GM18870 (cell line): Measurements from ENCODE around the gene UNC13C.

ENCODE experiments used
- ATAC-seq: cut with Tn5 transposase; IDR thresholded peaks from one replicate; pipeline ENCODE4 v1.9.1; 2021; ENCODE audit warnings: moderate library complexity; ENCODE audit not compliant: unreplicated experiment

Gene UNC13C

DNA sequence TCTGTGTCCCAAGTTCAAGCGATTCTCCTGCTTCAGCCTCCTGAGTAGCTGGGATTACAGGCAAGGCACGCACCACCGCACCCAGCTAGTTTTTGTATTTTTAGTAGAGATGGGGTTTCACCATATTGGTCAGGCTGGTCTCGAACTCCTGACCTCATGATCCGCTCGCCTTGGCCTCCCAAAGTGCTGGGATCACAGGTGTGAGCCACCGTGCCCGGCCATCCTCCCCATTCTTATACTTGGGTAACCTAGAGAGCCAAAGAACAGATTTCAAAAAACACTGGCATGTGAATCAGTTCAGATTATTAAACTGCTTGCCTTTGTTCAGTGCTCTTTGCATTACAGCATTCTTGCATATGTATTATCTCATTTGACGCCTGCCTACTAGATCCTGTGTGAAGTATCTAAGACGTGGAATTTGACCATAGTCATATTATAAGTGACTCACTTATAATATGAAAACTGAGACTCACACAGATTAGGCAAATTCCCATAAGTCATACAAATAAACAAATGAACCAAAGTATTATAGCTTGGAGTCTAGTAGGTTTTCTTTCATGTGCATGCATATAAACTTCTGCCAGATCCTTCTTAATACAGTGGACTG lies 123.5 kb downstream of the UNC13C start:
- ATAC-seq = no peak

- no peak for ATAC-seq
Observed at GRCh38 chr15:54102704-54103103, 124.5 kb downstream of the UNC13C start.

- ATAC-seq = no peak
Observed at GRCh38 chr15:54109014-54109413, 130.8 kb downstream of the UNC13C start.

DNA sequence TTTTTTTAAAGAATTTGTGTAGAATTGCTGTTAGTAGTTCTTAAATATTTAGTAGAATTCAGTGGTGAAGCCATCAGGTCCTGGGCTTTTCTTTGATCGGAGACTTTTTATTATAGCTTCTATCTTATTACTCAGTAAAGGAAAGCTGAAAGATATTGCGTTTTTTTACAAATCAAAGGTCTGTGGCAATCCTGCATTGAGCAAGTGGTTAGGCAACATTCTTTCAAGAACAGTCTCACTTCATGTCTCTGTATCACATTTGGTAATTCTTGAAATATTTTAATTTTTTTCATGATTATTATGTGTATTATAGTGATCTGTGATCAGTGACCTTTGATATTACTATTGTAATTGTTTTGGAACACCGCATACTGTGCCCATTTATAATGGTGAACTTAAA lies 140.8 kb downstream of the UNC13C start:
- ATAC-seq = no peak

DNA sequence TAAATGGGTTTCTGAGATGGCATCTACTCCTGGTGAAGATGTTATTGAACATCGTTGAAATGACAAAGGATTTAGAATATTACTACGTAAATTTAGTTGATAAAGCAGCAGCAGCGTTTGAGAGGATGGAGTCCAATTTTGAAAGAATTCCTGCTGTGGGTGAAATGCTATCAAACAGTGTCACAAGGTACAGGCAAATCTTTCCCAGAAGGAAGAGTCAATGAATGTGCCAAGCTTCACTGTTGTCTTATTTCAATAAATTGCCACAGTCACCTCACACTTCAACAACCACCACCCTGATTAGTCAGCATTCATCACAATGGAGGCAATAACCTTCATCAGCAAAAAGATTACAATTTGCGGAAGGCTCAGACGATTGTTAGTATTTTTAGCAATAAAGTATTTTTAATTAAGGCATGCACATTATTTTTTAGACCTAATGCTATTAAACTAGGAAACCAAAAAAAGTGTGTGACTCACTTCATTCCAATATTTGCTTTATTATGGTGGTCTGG lies 142.8 kb downstream of the UNC13C start:
- ATAC-seq = no peak

GRCh38 chr15:54127574-54127973 lies 149.3 kb downstream of the UNC13C start:
- no peak for ATAC-seq

DNA sequence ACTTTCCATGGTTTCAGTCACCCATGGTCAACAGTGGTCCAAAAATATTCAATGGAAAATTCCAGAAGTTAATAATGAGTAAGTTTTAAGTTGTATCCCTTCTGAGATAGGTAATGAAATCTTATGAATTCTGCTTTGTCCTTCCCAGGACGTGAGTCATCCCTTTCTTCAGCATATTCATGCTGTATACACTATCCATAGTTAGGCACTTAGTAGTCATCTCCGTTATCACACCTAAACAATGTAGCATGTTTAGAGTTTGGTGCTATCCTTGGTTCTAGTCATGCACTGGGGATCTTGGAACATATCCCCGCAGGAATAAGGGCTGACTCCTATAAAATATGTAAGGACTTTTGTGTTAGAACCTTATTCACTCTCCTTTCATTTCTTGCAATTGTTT lies 153.2 kb downstream of the UNC13C start:
- no peak for ATAC-seq

DNA sequence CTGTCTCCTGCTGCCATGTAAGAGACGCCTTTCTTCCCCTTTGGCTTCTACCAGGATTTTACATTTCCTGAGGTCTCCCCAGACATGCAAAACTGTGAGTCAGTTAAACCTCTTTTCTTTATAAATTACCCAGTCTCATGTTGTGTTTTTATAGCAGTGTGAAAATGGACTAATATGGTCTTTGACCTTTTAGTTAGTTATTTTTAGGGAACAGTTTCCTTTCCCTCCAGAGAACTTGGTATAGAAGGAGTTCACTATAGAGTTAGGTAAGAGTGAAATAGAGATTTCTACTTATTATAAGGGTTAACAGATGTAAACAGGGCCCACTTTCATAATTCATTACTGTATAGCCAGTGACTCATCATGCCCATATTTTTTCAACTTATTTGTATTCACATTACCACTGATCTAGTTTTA lies 170.9 kb downstream of the UNC13C start:
- ATAC-seq = no peak

GRCh38 chr15:54150255-54150654 lies 172.0 kb downstream of the UNC13C start:
- ATAC-seq = no peak

DNA sequence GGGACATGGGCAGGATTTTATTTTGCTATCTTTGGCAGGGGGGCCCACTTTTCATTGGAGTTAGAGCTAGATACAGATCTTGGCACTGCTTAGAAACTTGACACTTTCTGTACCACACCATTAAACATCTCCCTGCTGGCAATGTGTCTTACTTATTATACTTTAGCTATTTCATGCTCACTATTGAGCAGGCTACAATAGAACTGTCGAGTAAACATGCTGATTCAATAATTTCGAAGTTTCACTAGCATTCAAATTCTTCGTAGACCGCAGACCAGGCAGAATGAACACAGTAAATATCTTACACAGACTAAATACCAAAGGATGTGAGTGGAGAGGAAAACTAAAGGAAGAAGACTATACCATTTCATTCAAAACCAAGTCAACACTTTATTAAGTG lies 180.8 kb downstream of the UNC13C start:
- ATAC-seq = no peak

DNA sequence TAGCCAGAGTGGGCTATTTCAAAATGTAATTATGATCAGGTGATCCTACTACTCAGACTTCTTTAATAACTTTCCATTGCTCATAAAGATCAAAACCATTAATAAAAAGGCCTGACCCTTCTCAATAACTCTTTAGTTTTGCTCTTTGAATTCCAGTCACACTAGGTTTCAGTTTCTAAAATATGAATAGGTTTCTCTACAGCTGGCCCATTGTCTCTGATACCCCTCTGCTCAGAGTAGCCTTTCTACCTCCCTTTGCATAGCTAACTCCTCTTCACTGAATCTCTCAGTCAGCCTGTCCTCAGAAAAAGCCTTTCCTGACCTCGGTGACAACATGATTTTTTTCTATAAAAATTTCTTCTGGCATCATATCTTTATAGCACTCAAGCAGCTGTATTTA lies 209.1 kb downstream of the UNC13C start:
- no peak for ATAC-seq

DNA sequence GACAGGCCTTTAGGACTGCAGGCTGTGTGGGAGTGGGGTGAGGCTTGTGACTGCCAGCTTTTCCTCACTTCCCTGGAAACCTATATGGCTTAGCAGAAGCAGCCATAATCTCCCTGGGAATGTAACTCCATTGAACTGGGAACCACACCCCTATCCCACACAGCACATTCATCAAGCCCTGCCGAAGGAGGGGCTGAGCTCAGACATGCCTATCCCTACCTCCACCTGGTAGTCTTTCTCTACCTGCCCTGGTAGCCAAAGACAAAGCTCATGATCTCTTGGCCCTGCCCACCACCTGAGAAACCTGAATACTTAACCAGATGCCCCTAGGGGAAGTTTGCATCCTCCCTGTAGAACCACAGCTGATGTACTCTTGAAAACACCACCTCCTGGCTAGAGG lies 219.8 kb downstream of the UNC13C start:
- no peak for ATAC-seq

DNA sequence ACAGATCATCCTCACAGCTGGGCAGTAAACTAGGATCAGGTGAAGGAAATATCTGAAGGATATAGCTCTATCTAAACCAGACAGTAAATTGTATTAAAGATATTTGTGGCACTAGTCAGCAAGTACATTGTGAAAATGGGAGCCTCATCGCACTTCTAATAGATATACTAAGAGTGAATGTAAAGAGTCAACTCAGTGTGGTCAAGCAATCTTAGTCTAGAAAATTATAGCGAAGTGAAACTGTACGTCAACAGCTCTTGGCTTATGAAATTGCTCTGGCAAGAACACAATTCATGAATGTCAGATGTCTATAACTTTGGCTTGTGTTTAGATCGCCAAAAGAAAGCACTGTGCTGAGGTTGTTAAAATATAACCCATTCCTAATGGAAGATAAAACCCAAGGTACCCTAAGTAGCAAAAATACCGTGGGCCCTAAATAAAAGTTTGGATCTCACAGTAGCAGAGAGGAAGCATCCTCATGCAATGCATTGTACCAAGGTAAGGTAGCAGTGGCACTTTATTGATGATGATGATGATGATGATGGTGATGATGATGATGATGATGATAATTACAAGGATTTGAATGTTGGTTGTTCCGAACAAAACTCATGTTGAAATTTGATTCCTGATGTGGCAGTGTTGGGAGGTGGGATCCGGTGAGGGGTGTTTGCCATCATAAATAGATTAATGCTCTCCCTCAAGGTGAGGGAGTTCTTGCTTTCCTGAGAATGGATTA lies 228.5 kb downstream of the UNC13C start:
- no peak for ATAC-seq

DNA sequence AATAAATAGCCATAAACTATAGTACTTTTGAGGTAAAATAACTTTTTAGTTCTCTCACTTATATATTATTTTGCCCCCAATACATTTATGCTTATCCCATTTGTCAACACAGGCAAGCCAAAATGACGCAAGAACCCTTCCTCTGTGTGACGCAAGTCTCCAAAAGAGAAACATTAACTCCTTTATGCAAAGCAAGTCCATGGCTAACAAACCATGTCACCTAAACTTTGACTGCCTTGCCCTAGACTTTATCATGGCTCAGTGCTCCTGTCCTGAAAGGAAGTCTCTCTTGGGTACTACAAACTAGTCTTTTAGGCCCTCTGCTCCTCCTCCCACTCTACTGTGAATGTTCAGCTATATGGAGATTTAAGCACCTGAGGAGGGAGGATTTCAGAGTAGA lies 230.5 kb downstream of the UNC13C start:
- ATAC-seq = no peak

GRCh38 chr15:54212635-54213034 lies 234.4 kb downstream of the UNC13C start:
- ATAC-seq = no peak

- ATAC-seq = no peak
Observed at GRCh38 chr15:54226455-54226854, 248.2 kb downstream of the UNC13C start.

DNA sequence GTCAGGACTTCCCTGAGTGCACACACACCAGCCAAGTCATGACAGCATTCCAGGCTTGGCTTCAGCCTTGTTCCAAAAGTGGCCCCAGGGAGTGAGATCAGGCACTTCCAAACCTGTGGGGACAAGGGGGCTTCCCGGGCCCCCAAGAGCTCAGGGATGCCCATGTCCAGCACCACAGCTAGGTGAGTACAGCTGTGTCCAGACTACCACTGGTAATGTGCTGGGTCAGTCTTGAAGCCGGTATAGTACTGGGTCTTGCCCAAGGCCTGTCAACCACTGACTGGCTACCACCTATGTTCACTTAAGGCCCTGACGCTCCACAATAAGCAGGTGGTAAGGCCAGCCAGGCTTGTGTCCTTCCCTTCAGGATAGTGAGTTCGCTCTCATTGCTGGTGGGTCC lies 249.3 kb downstream of the UNC13C start:
- no peak for ATAC-seq

GRCh38 chr15:54250326-54250725 lies 272.1 kb downstream of the UNC13C start:
- no peak for ATAC-seq

DNA sequence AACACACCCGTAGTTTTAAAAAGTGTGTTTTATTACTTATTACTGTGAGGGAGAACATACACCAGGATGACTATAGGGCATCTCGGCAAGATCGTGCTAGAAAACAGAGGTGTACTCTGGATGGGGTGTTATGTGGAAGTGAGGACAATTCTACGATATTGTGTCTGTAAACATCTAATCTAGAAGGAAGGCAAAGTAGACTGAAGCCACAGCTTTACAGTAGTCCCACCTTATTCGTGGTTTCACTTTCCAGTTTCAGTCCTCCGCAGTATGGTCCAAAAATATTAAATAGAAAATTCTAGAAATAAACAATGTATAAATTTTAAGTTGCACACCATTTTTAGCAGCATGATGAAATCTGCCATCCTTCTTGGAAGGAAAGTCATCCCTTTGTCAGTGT lies 277.9 kb downstream of the UNC13C start:
- ATAC-seq = no peak

DNA sequence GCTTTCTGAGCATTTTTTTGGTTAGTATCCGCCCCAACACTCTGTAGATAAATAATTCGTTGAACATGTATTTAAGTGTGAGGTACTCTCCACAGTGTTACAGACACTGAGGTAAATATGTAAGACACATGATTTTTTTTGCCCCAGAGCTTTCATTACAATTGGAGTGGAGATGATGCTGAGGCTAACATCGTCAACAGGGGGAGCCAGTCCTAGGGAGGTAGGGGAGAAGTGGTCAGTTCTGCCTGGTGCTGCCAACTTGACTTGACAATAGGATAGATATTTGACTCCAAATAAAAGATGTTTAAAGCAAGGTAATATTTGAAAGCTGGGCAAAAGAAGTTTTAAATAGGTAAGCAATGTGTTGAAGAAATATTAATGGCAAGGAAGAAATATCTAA lies 295.7 kb downstream of the UNC13C start:
- ATAC-seq = no peak

GRCh38 chr15:54277834-54278233 lies 299.6 kb downstream of the UNC13C start:
- ATAC-seq = no peak

GRCh38 chr15:54280726-54281125 lies 302.5 kb downstream of the UNC13C start:
- no peak for ATAC-seq
